Erythroblast (primary cell): ENCODE results near the gene ATRIP.

Experiments
- GATA1 ChIP-seq: IDR thresholded peaks from 2 replicates; pipeline ENCODE4 v1.6.1; 2011; ENCODE audit warnings: low read depth, mild to moderate bottlenecking, control low read depth, low read length, moderate library complexity
- POLR2A ChIP-seq: IDR thresholded peaks from 2 replicates; pipeline ENCODE4 v1.6.1; 2011; ENCODE audit warnings: mild to moderate bottlenecking, low read length

- TF ChIP-seq POLR2A (no peak), GATA1 (no peak)
These were observed 9.9 kb downstream of the ATRIP start for GRCh38 chr3:48456456-48456855.
